ENCODE data around the gene ANKRD40CL.

ANKRD40CL gene

DNA sequence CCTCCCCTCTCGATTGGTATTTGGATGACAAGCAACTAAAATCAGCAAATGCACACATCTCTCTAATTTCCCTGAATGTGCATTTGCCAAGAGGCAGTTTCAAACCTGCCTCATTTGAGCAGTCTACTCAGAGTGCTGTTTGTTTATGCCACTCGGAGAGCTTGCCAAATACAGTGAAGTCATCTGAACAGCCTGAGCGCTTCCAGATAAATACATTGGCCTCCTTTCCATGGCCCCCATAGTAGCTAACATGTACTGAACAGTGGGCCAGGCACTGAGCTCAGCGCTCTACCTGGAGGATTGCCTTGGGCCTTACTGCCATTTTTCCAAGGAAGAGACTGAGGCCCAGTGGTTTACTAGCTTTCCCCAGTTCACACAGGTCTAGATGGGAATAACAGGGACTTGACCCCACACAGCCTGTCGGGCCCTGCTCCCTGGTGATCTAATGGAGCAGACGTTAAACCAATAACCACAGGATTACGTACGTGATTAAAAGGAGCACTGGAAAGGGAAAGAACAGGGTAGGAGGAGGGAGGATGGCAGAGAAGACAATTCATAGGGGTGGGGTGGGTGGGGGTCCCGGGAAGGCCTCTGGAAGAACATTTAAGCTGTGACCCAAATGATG is 18.7 kb upstream of the ANKRD40CL start:
- no peak for DNase-seq

DNA sequence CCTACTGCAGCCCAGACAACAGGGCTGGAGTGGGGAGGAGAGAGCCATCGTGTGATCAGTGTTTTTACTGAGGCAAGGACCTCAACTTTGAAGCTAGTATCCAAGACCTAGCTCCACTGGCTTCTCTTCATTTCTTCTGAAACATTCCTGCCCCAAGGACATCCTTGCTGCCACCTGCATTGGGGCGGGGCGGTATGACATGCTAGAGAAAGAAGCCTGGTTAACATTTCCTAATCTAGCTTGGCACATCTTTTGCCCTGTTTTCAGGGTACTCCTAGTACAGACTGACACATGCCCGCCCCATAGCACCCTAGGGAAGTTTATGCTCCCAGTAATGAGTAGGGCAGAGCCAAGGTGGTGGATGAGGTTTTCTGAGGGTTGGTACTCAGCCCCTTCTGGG is 17.8 kb upstream of the ANKRD40CL start:
- no peak for DNase-seq

DNA sequence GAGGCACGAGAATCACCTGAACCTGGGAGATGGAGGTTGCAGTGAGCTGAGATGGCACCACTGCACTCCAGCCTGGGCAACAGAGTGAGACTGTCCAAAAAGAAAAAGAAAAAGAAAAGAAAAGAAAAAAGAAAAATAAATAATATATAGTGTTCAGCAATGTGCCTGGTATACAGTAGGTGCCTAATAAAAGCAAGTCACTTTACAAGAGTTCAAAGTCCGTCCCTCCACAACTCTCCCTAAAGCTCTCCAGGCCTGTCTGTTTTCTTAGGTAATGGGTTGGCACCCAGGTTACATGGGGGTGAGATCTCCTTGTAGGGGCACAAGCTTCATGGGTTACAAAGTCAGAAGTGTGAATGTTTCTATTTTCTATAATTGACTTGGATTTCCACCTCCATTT is 16.6 kb upstream of the ANKRD40CL start:
- DNase-seq, result no peak

DNA sequence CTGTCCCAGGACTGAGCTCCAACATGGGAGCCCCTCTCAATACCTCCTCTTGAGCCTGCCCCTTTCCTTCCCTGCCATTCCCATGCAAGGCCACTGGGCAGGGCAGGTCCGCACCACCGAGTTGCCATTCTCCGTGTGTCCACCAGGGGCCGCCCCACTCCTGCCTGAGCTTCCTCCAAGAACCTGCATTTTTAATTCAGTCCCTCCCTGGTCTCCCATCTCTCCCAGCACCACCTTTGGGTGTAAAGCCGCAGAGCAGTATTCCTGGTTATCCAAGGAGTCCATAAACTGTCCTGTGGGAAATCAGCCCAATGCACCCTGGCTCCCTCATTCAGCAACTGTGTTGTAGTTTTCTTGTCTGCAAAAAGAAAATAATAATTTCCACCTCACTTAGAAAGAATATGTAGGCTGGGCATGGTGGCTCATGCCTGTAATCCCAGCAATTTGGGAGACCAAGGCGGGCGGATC is 15.9 kb upstream of the ANKRD40CL start:
- peak; percentile 59 to 63 for DNase-seq

DNA sequence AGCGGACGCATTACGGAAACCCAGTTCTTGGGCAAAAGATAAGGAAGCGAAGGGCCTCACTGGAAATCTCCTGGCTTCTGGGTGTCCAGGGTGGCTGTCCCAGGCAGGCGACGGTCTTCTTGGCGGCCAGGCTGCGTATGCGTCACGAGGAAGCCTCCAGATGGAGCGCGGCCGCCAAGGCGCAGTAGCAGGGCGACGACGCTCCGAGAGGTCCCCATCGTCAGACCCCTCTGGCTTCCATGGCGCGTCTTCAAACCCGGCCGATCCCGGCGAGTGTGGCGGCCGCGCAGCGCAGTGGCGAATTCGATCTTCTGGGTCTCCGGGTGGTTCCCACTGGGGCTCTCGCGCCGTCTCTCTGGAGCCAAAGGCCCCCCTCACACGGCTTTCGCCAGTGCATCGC is 13.8 kb upstream of the ANKRD40CL start:
- DNase-seq, result no peak

DNA sequence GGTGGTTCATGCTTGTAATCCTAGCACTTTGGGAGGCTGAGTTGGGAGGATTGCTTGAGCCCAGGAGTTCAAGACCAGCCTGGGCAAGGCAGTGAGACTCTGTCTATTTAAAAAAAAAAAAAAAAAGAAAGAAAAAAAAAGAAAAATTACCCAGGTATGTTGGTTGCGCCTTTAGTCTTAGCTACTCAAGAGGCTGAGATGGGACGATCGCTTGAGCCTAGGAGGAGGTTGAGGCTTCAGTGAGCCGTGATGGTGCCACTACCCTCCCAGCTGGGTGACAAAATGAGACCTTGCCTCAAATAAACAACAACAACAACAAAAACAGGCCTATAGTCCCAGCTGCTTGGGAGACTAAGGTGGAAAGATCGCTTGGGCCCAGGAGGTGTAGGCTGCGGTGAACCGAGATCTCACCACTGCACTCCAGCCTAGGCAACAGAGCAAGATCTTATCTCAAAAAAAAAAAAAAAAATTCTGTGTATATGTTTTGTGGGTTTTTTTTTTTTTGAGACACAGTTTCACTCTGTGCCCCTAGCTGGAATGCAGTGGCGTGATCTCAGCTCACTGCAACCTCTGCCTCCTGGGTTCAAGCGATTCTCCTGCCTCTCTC is 12.5 kb upstream of the ANKRD40CL start:
- DNase-seq, result no peak

DNA sequence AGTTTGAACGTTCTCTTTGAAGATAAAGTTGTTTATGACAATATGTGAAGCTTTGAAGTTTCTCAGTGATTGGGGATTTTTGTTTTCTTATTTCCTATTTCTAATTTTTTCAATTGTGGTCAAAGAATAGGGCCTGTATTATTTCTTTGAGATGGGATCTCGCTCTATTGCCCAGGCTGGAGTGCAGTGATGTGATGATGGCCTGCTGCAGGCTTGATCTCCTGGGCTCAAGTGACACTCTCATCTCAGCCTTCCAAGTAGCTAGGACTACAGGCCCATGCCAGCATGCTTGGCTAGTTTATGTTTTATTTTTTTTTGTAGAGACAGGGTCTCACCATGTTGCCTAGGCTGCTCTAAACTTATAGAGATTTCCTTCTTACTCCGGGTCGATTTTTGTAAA is 11.7 kb upstream of the ANKRD40CL start:
- no peak for DNase-seq

DNA sequence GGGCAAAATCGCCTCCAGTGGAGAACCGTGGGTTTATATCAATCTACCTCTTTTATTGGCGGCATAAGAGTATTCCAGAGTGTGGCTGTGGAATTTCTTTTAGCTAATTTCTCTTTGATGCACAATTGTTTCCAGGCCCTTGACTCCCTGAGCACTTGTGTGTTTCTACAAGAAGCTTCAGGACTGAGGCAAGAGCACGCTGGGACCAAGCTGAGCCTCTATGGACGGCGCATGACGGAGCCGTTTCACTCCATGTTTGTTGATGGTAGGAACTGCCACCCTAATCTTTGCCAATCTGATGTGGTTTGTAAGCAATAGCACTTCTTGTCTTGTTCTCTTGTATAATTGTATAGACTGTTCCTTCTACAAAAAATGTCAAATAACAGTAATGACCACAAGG is 11.2 kb upstream of the ANKRD40CL start:
- no peak for DNase-seq

DNA sequence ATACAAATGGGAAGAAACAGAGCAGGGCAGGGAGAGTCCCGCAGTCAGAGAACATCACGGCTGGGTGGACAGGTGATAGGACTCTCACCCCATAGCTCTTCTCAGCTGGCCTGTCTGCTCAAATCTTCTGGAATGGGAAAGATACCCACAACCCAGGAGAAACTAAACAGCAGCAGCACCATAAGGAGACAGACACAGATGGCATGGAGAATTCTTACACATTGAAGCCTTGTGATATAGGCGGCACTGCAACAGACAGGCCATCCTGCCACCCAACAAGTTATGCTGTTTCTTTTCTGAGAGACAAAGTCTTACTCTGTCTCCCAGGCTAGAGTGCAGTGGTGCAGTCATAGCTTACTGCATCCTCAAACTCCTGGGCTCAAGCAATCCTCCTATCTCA is 8.6 kb upstream of the ANKRD40CL start:
- DNase-seq, result no peak

DNA sequence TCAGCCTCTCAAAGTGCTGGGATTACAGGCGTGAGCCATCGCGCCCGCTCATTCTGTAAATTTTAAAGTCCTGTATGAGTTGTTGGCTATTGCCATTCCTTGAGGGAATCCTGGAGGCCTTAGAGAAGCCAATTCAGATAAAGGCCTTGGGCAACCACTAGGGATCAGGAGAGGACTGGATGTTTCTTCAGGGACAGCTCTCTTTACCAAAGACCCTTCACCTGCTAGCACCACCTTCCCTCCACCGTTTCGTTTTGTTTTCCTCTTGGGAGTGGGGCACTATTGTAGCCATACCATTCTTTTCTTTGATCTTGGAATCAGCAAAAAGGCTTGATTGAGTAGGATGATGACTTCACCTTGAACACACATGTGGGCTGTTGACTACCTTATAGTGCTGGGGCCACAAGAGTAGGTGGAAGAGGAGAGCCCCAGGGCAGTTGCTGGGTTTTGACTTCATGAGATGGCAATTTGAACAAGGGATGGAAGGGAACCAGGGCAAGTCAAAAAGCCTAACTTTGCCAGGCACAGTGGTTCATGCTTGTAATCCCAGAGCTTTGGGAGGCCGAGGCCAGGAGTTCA is 7.0 kb upstream of the ANKRD40CL start:
- no peak for DNase-seq

DNA sequence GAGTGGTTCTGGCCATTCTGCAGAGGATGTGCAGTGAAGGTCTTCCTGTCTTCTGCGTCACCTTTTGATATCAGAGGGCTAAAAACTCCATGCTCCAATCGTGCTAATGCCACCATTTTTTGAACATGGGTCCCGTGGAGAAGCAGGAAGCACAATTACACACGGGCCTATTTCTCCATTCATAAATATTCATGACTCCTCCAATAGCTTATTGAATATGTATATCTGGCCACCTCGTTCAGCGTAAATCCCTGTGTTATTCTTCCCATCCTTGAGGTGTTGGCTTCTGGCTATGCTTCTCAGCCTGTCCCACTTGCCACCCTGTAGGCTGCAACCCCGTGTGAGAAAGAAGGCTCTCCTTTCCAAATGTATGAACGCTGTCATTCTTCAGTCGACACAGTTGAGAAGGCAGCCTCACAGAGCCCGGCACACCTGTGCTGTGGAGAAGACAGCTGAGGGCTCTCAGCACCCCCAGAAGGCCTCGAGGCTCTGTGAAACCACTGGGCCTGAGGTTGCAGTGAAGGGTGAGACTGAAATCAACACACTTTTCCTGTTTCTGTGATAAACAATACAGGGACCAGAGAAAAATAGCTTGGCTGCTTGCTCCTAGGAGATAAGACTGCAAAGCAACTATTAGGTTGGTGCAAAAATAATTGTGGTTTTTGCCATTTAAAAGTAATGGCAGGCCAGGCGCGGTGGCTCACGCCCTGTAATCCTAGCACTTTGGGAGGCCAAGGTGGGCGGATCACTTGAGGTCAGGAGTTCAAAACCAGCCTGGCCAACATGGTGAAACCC is 4.9 kb upstream of the ANKRD40CL start:
- no peak for DNase-seq

DNA sequence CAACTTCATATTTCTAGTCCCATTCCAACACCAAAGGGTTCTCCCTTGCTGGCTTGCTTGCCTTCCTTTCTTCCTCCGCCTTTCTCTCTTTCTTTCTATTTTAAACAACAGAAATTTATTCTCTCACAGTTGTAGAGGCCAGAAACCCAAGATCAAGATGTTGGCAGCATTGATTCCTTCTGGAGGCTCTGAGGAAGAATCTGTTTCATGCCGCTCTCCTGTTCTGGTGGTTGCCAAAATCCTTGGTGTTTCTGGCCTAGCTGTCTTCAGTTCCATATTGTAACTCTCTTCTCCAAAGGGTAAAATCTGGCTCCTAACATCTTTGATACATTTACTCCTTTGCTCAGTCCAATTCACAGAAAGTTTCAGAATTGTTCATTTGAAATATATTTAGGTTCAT is 3.0 kb upstream of the ANKRD40CL start:
- no peak for DNase-seq

DNA sequence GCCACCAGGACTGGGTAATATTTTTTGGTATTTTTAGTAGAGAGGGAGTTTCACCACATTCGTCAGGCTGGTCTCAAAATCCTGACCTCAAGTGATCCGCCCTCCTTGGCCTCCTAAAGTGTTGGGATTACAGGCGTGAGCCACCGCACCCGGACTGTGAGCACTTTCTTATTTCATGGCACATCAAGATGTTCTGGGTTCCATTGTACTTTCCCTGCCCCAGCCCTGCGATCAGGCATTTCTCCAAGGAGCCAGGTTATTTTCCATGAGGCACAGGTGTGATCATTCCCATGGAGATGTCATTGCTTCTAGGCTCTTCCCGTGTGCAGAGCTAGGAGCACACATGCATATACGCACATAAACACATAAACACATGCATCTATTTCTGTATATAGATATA is 2.6 kb upstream of the ANKRD40CL start:
- DNase-seq, result no peak

DNA sequence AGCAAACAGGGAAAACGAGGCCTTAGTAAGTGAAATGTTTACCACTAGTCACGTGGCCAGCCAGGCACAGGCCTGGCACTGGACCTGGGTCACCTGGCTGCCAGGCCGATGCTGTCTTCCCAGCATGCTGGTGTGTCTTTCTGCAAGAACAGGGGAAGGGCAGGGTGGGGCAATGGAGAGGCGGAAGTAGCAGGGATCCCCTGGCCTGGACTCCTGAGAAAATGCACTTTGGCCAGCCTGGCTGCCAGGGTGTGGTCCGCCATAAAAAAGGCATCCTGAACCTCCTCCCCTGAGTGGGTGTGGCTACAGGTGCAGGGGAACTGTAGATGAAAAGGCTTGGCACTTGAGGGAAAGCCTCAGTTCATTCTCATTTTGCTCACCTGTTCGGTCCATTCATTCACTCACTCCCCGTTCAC is 1.0 kb upstream of the ANKRD40CL start:
- no peak for DNase-seq

DNA sequence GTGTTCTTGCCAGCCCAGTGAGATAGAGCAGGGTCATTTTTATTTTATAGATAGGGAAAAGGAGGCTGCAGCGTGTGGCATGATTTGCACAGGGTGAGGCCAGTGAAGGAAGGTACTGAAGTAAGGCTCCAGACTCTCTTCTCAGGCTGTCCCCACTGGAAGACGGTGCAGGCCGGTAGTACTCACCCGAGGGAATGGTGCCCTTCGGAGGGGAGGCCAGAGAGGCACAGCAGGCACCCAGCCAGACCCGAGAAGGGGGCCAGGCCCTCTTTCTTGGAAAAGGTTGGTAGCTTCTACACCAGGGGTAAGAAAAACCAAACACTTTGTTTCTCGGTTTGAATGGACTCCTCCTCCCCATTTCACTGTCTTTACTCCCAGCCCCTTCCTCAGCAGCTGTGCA is 288 bp downstream of the ANKRD40CL start:
- no peak for DNase-seq

DNA sequence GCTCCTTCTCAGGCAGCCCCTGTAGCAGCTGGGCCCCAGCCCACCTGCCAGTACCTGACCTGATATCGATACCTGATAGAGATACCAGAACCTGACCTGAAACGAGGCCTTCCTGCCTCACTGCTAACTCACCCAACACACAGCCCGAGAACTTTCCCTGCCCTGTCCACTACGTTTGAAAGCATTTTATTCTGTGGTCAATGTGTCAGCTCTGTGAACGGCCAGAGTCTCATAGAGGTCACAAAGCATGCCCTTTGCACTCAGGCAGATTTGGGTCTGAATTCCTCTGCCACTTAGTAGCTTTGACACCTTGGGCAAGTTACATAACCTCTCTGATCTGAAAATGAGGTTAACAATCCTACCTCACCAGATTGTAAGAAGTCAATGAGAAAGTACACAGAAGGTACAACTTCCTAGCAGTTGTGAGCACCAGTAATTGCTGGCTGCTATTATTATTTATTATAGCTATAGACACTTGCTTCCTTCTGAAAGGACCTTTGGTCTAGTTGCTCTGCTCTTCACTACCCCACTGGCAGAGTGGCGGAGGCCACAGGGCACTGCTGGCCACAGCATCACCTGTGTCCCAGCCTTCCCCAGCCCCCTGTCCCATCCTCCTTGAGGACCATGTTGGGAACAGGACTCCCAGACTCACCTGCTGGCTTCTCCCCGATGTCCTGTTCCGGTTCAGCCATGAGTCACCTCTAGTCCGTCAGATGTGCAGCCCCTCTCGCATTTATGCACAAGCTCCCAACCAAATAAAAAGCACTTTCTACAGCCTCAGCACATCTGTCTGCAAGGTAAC is 895 bp downstream of the ANKRD40CL start:
- DNase-seq, result no peak

DNA sequence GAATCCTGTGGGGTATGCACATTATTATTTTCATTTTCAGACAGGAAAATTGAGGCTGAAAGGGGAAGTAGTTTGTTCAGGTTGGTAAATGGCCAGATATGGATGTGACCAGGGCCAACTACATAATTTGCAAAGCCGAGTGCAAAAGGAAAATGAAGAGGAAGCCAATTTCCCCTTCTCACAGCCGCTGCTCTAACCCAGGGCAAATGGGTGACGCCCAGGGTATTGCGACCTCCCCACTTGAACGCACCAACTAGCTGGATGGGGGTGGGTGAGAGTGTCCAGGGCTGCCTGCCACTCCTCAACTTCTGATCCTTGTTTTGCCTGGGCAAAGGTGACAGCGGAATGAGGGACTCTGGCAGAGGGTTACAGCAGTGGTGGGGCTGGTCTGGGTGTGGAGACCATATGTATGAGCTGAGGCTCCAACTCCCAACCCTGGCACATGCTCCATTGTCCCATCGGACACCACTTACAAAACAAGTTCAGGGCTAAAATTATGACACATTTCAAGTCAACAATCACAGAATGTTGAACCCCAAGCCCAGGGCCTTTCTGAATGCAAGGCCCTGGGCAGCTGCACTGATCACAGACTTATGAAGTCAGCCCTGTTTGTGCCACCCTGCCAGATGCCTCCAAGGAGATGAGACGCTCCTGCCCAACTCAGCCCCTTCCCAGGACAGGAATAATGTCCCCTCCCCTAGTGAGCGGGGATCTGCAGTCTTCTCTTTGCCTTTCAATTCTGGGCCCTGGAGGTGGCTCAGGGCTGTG is 1.7 kb downstream of the ANKRD40CL start:
- no peak for DNase-seq

DNA sequence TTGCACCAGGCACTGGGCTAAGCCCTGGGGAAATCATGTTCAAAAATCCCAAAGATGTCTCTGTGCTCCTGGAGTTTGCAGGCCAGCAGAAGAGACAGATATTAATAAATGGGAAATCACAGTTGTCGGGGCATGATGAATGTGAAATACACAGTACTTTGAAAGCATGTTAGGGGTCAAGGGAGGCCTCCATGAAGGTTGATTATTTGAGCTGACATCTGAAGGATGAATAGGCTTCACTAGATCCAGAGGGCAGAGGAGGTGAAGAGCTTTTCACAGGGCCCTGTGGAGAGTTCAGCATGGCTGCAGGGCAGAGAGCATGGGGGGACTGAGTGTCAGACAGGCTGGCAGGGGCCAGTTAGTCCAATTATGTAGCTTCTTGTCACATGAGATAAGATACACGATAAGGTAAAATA is 2.6 kb downstream of the ANKRD40CL start:
- no peak for DNase-seq

DNA sequence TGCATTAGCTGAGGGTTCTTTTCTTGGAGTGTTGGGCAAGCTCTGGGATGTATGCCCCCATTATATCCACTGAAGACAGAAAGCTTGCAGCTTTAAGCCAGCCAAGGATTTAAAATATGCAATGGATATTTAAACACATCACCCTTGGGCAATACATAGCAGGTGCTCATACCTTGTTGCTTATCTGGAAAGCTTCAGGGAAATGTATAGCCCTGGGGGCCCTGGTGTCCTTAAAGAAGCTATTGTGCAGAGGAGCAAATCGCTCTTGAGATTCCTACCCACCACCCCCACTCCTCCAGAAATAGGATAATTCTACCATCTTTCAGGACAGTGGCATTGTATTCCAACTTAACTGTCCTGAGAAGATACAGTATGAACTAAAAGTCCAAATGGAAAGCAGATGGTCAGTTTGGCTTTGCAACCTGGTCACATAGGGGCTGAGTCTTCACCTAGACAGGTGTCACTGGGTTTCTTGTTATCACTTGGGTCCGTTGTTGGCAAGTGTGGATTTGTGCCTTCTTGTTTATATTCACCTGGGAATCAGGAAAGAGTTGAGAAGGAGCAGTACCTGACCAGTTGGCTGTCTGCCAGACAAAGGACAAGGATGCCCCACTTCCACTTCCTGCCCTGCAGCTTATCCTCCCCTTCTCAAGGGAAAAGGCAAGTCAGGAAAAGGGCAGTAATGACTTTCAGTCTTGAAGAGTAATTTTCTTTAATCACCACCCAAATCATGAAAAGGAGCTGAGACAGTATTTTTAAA is 3.4 kb downstream of the ANKRD40CL start:
- DNase-seq, result no peak

DNA sequence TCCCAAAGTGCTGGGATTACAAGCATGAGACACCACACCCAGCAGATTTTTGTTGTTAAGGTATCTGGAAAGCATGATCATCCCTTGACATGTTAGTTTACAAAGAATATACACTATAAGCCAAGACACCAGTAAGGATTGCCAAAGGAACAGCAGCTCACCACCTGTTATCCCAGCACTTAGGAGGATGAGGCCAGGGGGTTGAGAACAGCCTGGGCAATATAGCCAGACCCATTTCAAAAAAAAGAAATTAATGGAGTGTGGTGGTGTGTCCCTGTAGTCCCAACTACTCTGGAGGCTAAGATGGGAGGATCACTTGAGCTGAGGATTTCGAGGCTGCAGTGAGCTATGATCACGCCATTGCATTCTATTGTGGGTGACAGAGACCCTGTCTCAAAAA is 5.1 kb downstream of the ANKRD40CL start:
- no peak for DNase-seq

DNA sequence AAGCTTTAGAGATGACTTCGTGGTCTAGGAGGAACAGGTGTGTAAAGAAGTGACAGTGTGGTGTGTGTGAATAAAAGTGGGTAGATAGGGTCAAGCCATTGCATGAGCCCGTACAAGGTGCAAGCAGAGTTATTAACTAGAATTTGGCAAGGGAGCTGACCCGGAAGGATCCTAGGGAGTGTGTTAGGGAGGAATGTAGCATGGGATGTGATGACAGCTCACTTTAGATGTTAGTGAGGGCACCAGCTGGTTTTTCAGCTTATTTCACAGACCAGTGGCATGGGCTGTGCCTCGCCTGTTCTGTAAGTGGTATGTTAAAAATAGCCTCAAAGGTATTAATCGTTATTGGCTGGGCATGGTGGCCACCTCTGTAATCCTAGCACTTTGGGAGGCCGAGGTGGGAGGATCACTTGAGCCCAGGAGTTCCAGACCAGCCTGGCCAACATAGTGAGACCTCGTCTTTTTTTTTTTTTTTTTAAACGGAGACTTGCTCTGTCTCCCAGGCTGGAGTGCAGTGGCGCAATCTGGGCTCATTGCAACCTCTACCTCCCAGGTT is 8.3 kb downstream of the ANKRD40CL start:
- no peak for DNase-seq

Data from NCI-H1930 (cell line).